Esophagus muscularis mucosa (tissue), 4 donors: ENCODE measurements around the gene PFKL. TPM values are rescaled to one million over a fixed set of nuclear protein-coding genes. Genes with fewer than 3 reads are reported as not detected.

Experiments
- DNase-seq: peaks from one replicate; pipeline ENCODE4 v3.0.0-alpha.2; 2017; ENCODE audit errors: extremely low spot score
- H3K27ac ChIP-seq, 4 donors: fragments of 200-600 bp; sonication (generic); replicated peaks in 1 of 4; 1 replicate in 3 of 4; 2 replicates in 1 of 4; pipeline ENCODE4 v1.5.1; 2016 to 2019; ENCODE audit warnings: mild to moderate bottlenecking in 1 of 4
- H3K27me3 ChIP-seq, 4 donors: fragments of 200-600 bp; sonication (generic); one replicate each; pipeline versions ENCODE4 v1.5.1 to v1.6.0; 2016 to 2019
- H3K36me3 ChIP-seq, 4 donors: fragments of 200-600 bp; sonication (generic); one replicate each; pipeline ENCODE4 v1.5.1; 2016 to 2019
- H3K4me1 ChIP-seq, 4 donors: fragments of 200-600 bp; sonication (generic); one replicate each; pipeline ENCODE4 v1.5.1; 2016 to 2019
- H3K4me3 ChIP-seq, 4 donors: fragments of 200-600 bp; sonication (generic); 1 replicate in 2 of 4; 2 replicates in 2 of 4; pipeline ENCODE4 v1.5.1; 2016 to 2019; ENCODE audit warnings: mild to moderate bottlenecking in 4 of 4, moderate library complexity in 1 of 4
- H3K9me3 ChIP-seq, 4 donors: fragments of 200-600 bp; sonication (generic); 1 replicate in 3 of 4; 2 replicates in 1 of 4; pipeline ENCODE4 v1.5.1; 2016 to 2019
- EP300 ChIP-seq: sonication (generic); formaldehyde crosslinking; IDR thresholded peaks from one replicate; pipeline ENCODE4 v1.6.1; 2017; ENCODE audit warnings: antibody characterized with exemption
- POLR2A ChIP-seq: fragments of 450-650 bp; IDR thresholded peaks from one replicate; pipeline ENCODE4 v1.6.1; 2017; ENCODE audit warnings: antibody characterized with exemption, moderate library complexity, mild to moderate bottlenecking, low read depth
- POLR2AphosphoS5 ChIP-seq, 2 donors: sonication (generic); formaldehyde crosslinking; IDR thresholded peaks; one replicate each; pipeline ENCODE4 v1.6.1; 2017; ENCODE audit warnings: antibody characterized with exemption in 2 of 2
- WGBS: methylation state at CpG from one replicate; pipeline ENCODE4 v1.1.5; 2018; 5-methylcytosine and 5-hydroxymethylcytosine counted together
- intact Hi-C: fragments of 100-400 bp; cut with DNase I; formaldehyde crosslinking; loops from one replicate; pipeline ENCODE4 v1.15.1; 2023
- total RNA-seq, 4 donors: library from RNA; depleted of rRNA; stranded (reverse); fragments of >200 nt; gene quantifications; one replicate each; pipeline versions ENCODE4 v1.1.0 to v1.2.1, GENCODE V29; 2016
- TF ChIP-seq, protein P1 (sequence below), 3 experiments: fragments of 200-600 bp in 2 of 3; fragments of 450-650 bp in 1 of 3; sonication (generic) in 2 of 3; IDR thresholded peaks; one replicate each; pipeline ENCODE4 v1.5.1; 2017 to 2019; ENCODE audit warnings: antibody characterized with exemption in 3 of 3, mild to moderate bottlenecking in 2 of 3, moderate library complexity in 1 of 3

PFKL gene
- total RNA-seq, 4 donors from 2014 or later: 61.5 to 109 (median 83.4) TPM

DNA sequence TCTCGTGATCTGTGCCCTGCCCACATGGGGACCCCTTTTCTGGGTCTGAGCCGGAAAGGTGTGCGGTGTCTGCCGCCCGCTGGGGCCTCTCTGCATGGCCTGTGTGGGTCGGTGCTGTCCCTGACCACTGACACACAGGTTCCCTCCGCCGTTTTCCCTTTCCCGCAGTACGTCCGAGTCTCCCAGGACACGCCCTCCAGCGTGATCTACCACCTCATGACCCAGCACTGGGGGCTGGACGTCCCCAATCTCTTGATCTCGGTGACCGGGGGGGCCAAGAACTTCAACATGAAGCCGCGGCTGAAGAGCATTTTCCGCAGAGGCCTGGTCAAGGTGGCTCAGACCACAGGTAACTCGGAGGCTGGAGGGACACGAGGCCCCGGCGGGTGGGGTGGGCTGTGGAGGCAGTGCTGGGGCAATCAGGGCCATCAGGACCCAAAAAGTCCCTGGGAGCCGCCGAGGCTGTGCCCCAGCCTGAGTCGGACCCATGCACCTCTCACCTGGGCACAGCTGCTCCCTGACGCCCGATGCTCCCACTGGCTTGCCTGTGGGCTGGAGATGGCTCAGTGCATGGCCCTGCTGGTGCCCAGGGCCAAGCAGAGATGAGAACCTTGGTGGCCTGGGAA lies 66.8 kb downstream of the PFKL start:
- no peak for DNase-seq
- H3K4me3 ChIP-seq: no peak overlapping the region
- intact Hi-C loops: no loop called here
- peaks cover 5 to 15% (median 10%) of the 10 kb centered on the region in 4 donors for H3K4me1 ChIP-seq
- peaks cover 0 to 23% (median 11%) of the 10 kb centered on the region in 4 donors for H3K9me3 ChIP-seq
- H3K27me3 ChIP-seq: peaks cover 0 to 82% (median 3%) of the 10 kb centered on the region in 4 donors
- no peaks in the 10 kb centered on the region for H3K36me3 ChIP-seq
- no peak overlapping the region for H3K27ac ChIP-seq
- TF ChIP-seq POLR2AphosphoS5 (IDR thresholded peaks at IDR 0.05) (no peak), POLR2A (no peak), EP300 (no peak)
- TF ChIP-seq, protein P1, sequence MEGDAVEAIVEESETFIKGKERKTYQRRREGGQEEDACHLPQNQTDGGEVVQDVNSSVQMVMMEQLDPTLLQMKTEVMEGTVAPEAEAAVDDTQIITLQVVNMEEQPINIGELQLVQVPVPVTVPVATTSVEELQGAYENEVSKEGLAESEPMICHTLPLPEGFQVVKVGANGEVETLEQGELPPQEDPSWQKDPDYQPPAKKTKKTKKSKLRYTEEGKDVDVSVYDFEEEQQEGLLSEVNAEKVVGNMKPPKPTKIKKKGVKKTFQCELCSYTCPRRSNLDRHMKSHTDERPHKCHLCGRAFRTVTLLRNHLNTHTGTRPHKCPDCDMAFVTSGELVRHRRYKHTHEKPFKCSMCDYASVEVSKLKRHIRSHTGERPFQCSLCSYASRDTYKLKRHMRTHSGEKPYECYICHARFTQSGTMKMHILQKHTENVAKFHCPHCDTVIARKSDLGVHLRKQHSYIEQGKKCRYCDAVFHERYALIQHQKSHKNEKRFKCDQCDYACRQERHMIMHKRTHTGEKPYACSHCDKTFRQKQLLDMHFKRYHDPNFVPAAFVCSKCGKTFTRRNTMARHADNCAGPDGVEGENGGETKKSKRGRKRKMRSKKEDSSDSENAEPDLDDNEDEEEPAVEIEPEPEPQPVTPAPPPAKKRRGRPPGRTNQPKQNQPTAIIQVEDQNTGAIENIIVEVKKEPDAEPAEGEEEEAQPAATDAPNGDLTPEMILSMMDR (IDR thresholded peaks at IDR 0.05): no peak
- WGBS: 90% methylated on average over 21 of the region's 28 CpGs

DNA sequence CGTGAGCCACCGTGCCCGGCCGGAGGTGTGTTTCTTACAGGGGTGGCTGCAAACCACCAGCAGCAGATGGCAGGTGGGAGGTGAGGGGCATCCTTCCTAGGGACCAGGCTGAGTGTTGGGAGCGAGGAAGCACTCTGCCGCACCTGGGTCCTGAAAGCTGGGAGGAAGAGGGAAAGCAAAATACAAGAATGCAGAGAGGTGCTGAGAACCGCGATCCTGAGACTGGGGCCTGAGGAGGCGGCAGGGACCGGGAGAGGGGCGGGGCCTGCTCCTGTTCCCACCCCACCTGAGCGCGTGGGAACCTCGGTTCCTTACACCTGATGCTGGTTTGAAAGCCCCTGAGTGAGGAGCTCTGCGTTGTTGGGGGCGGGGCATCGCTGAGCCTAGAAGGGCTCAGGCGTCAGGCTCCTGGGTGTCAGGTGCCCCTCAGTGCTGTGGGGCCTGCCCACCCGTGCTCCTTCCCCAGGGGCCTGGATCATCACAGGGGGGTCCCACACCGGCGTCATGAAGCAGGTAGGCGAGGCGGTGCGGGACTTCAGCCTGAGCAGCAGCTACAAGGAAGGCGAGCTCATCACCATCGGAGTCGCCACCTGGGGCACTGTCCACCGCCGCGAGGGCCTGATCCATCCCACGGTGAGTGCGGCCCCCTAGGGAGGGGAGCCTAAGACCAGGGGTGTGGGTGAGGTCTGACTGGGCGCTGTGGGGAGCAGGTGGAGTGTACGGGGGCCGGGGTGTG lies 69.0 kb downstream of the PFKL start:
- H3K27me3 ChIP-seq: peaks cover 0 to 86% (median 3%) of the 10 kb centered on the region in 4 donors
- TF ChIP-seq POLR2AphosphoS5 (IDR thresholded peaks at IDR 0.05) (no peak), POLR2A (no peak), EP300 (no peak)
- TF ChIP-seq, protein P1 (IDR thresholded peaks at IDR 0.05): no peak
- DNase-seq: no peak
- intact Hi-C loops: no loop called here
- H3K36me3 ChIP-seq: no peaks in the 10 kb centered on the region
- no peak overlapping the region for H3K4me3 ChIP-seq
- 48% methylated on average over 24 of the region's 35 CpGs for WGBS
- H3K9me3 ChIP-seq: peaks cover 0 to 9% (median 2%) of the 10 kb centered on the region in 4 donors
- H3K4me1 ChIP-seq: peaks cover 5 to 15% (median 10%) of the 10 kb centered on the region in 4 donors
- no peak overlapping the region for H3K27ac ChIP-seq

DNA sequence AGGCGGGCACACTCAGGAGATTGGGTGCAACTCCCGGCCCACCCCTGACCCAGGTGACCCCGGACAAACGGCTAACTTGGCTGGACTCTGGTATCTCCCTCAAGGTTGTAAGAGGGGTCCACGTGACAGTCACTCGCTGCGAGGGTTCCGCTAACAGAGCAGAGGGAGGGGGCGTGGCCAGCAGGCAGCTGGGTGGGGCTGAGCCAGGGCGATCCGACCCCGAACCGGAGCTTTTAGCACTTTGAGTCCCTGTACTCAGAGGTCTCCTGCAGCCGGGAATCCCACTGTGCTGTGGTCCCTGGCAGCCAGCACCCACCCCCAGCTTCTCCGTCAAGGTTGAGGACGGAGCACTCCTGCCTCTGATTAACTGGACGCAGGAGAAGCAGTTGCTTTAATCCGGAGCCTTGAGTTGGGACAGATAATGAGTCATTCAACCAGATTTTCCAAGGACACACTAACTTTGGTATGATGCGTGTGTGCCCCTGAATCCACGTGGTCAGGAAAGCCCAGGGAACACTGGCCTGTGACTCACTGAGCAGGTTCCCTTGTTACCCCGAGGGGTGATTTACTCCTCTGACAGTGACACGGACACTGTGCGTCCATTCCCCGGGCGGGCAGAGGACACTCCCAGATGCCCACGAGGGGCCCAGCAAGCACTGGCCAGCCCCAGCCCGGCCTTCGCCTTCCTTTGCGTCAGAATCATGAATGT lies 70.3 kb downstream of the PFKL start:
- Histone ChIP-seq H3K4me3 (peak overlapping the region in 2 of 4 donors; percentile 18 to 30), H3K27me3 (peaks cover 0 to 87% (median 3%) of the 10 kb centered on the region in 4 donors), H3K36me3 (no peaks in the 10 kb centered on the region), H3K27ac (no peak overlapping the region), H3K4me1 (peaks cover 5 to 15% (median 10%) of the 10 kb centered on the region in 4 donors), H3K9me3 (no peaks in the 10 kb centered on the region)
- intact Hi-C loops: no loop called here
- no peak for TF ChIP-seq POLR2A
- TF ChIP-seq EP300: no peak
- TF ChIP-seq POLR2AphosphoS5 (IDR thresholded peaks at IDR 0.05): no peak
- TF ChIP-seq, protein P1 (IDR thresholded peaks at IDR 0.05): no peak
- 66% methylated on average over 10 of the region's 29 CpGs for WGBS
- no peak for DNase-seq

DNA sequence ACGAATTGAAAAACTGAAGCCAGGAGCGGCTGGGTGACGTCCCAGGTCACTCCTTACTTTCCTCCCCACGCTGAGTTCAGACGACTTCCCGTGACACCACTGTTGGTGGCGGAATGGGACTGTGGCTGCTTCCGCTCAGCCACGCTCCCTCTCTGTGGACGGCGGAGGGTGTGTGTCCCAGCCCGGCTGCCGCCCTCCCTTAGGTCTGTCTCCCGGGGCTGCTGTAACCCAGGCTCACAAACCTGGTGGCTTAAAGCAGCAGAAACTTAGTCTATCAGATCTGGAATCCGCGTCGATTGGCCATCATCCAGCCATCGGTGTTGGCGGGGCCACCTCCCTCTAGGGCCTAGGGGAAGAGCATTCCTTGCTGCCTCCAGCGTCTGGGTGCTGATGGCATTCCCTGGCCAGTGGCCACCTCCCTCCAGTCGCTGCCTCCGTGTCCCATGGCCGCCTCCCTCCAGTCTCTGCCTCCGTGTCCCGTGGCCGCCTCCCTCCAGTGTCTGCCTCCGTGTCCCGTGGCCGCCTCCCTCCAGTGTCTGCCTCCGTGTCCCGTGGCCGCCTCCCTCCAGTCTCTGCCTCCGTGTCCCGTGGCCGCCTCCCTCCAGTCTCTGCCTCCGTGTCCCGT lies 71.0 kb downstream of the PFKL start:
- H3K27ac ChIP-seq: no peak overlapping the region
- peaks cover 5 to 15% (median 10%) of the 10 kb centered on the region in 4 donors for H3K4me1 ChIP-seq
- H3K36me3 ChIP-seq: no peaks in the 10 kb centered on the region
- WGBS: 90% methylated on average over 33 of the region's 37 CpGs
- H3K4me3 ChIP-seq: no peak overlapping the region
- intact Hi-C loops: no loop called here
- TF ChIP-seq, protein P1 (IDR thresholded peaks at IDR 0.05): no peak
- TF ChIP-seq POLR2A (no peak), POLR2AphosphoS5 (IDR thresholded peaks at IDR 0.05) (no peak)
- no peak for DNase-seq
- peaks cover 0 to 87% (median 3%) of the 10 kb centered on the region in 4 donors for H3K27me3 ChIP-seq
- no peaks in the 10 kb centered on the region for H3K9me3 ChIP-seq
